GM18526 (cell line): ENCODE results near the gene RGS3.

Source experiments
- POLR2A ChIP-seq: IDR thresholded peaks from 3 replicates; pipeline ENCODE4 v1.6.1; 2011; ENCODE audit not compliant: insufficient read length; ENCODE audit errors: extremely low read depth

The RGS3 gene

GRCh38 chr9:113454914-113455761 is 8.4 kb upstream of the RGS3 start:
- TF ChIP-seq POLR2A, result no peak

- TF ChIP-seq POLR2A, result no peak
These were observed 7.3 kb upstream of the RGS3 start for GRCh38 chr9:113456235-113456634.

- no peak for TF ChIP-seq POLR2A
These were observed 2.2 kb upstream of the RGS3 start for GRCh38 chr9:113461285-113461684.

GRCh38 chr9:113461943-113462342 is 1.6 kb upstream of the RGS3 start:
- no peak for TF ChIP-seq POLR2A

GRCh38 chr9:113462781-113463286 is 693 bp upstream of the RGS3 start:
- no peak for TF ChIP-seq POLR2A

- no peak for TF ChIP-seq POLR2A
These were observed 746 bp downstream of the RGS3 start for GRCh38 chr9:113464286-113464660.

- no peak for TF ChIP-seq POLR2A
These were observed 2.1 kb downstream of the RGS3 start for GRCh38 chr9:113465599-113466140.

GRCh38 chr9:113467183-113467582 is 3.7 kb downstream of the RGS3 start:
- TF ChIP-seq POLR2A, result no peak

- no peak for TF ChIP-seq POLR2A
These were observed 5.4 kb downstream of the RGS3 start for GRCh38 chr9:113468716-113469448.

GRCh38 chr9:113471143-113471542 is 7.6 kb downstream of the RGS3 start:
- no peak for TF ChIP-seq POLR2A

- TF ChIP-seq POLR2A, result no peak
These were observed 8.0 kb downstream of the RGS3 start for GRCh38 chr9:113471566-113471965.

- TF ChIP-seq POLR2A, result no peak
These were observed 8.7 kb downstream of the RGS3 start for GRCh38 chr9:113472199-113472598.

- TF ChIP-seq POLR2A, result no peak
These were observed 11.0 kb downstream of the RGS3 start for GRCh38 chr9:113474360-113475028.

- no peak for TF ChIP-seq POLR2A
These were observed 11.5 kb downstream of the RGS3 start for GRCh38 chr9:113475031-113475430.

GRCh38 chr9:113475992-113476391 is 12.5 kb downstream of the RGS3 start:
- no peak for TF ChIP-seq POLR2A
